Endothelial cell of umbilical vein (primary cell): ENCODE results near the gene HIVEP1. TPM values are rescaled to one million over a fixed set of nuclear protein-coding genes. Genes with fewer than 3 reads are reported as not detected.

ENCODE experiments used
- BruUV-seq: library from RNA; stranded (reverse); fragments of 400-500 nt; replicated peaks from 2 replicates; lab custom pipeline; 2021; lab: Mats Ljungman, UMichigan
- CTCF ChIA-PET: fragments of 300-600, 350-600 bp; sonication (Branson Sonifier 250); formaldehyde crosslinking; loops from one replicate; lab custom pipeline; 2021; ENCODE audit warnings: antibody characterized with exemption, inconsistent platforms; lab: Charles Lee
- POLR2A ChIA-PET: fragments of 300-600, 350-600 bp; sonication (Branson Sonifier 250); formaldehyde crosslinking; loops from one replicate; lab custom pipeline; 2021; ENCODE audit warnings: antibody characterized with exemption, inconsistent platforms; lab: Charles Lee
- DNase-seq: peaks from one replicate; pipeline ENCODE4 v3.0.0-alpha.2; 2011; ENCODE audit warnings: low read depth, low spot score
- FAIRE-seq: peaks from 2 replicates; lab custom pipeline; 2011; peaks lifted over from hg19 to GRCh38; lab: Jason Lieb, UNC
- H2AFZ ChIP-seq: 2 replicates; pipeline ENCODE4 v1.6.0; 2012; ENCODE audit warnings: low read depth, low read length, control low read depth, inconsistent platforms
- H3K27ac ChIP-seq: 2 replicates; pipeline ENCODE4 v1.5.1; 2011; ENCODE audit warnings: low read depth, mild to moderate bottlenecking, control low read depth, low read length, moderate library complexity; ENCODE audit not compliant: insufficient read depth
- H3K27me3 ChIP-seq, 2 experiments: 2 replicates each; pipeline versions ENCODE4 v1.6.0 to v1.6.1; 2011; ENCODE audit warnings: low read length in 2 of 2, mixed read lengths in 1 of 2; ENCODE audit not compliant: control insufficient read depth in 2 of 2, insufficient read depth in 2 of 2
- H3K36me3 ChIP-seq, 2 experiments: 2 replicates in 1 of 2; 3 replicates in 1 of 2; pipeline ENCODE4 v1.5.1; 2011; ENCODE audit warnings: low read length in 2 of 2, mild to moderate bottlenecking in 1 of 2, moderate library complexity in 1 of 2; ENCODE audit not compliant: control insufficient read depth in 2 of 2, insufficient read depth in 2 of 2; ENCODE audit errors: extremely low read depth in 1 of 2
- H3K4me1 ChIP-seq: 3 replicates; pipeline ENCODE4 v1.5.1; 2011; ENCODE audit warnings: mild to moderate bottlenecking, low read length; ENCODE audit not compliant: control insufficient read depth, insufficient read depth; ENCODE audit errors: extremely low read depth
- H3K4me2 ChIP-seq: 2 replicates; pipeline ENCODE4 v1.6.1; 2011; ENCODE audit warnings: low read length, control low read depth, mixed read lengths; ENCODE audit not compliant: insufficient read depth
- H3K4me3 ChIP-seq, 3 experiments: fragments of 200-600 bp in 1 of 3; sonication (generic), shearing (Covaris generic) in 1 of 3; replicated peaks in 1 of 3; 2 replicates each; pipeline ENCODE4 v1.5.1; 2011 to 2016; ENCODE audit warnings: control low read depth in 3 of 3, low read length in 3 of 3, mild to moderate bottlenecking in 2 of 3, inconsistent platforms in 1 of 3, low read depth in 1 of 3, moderate library complexity in 1 of 3; ENCODE audit not compliant: insufficient read depth in 1 of 3
- H3K79me2 ChIP-seq: 2 replicates; pipeline ENCODE4 v1.6.0; 2012; ENCODE audit warnings: low read length, inconsistent platforms; ENCODE audit not compliant: control insufficient read depth, insufficient read depth
- H3K9ac ChIP-seq: replicated peaks from 2 replicates; pipeline ENCODE3; 2011; ENCODE audit warnings: low read length, control low read depth; ENCODE audit not compliant: insufficient read depth; ENCODE audit errors: extremely low read depth
- H3K9me1 ChIP-seq: replicated peaks from 3 replicates; pipeline ENCODE4 v1.6.0; 2011; ENCODE audit warnings: mild to moderate bottlenecking, low read length; ENCODE audit not compliant: control insufficient read depth, insufficient read depth; ENCODE audit errors: extremely low read depth
- H3K9me3 ChIP-seq: replicated peaks from 2 replicates; pipeline ENCODE4 v1.5.1; 2012; ENCODE audit warnings: low read length, inconsistent platforms; ENCODE audit not compliant: control insufficient read depth, insufficient read depth
- H4K20me1 ChIP-seq: replicated peaks from 2 replicates; pipeline ENCODE3; 2011; ENCODE audit warnings: mild to moderate bottlenecking, low read length; ENCODE audit not compliant: control insufficient read depth, insufficient read depth; ENCODE audit errors: extremely low read depth
- CTCF ChIP-seq, 2 donors: IDR thresholded peaks; 1 replicate in 1 of 2; 2 replicates in 1 of 2; pipeline ENCODE4 v1.5.1; 2011; ENCODE audit warnings: low read length in 2 of 2, mild to moderate bottlenecking in 2 of 2, moderate library complexity in 2 of 2, control low read depth in 1 of 2, inconsistent platforms in 1 of 2, low read depth in 1 of 2; ENCODE audit not compliant: insufficient read depth in 1 of 2; ENCODE audit errors: extremely low read depth in 1 of 2
- EZH2 ChIP-seq: IDR thresholded peaks from 2 replicates; pipeline ENCODE4 v1.6.1; 2012; ENCODE audit warnings: borderline replicate concordance, low read depth, mild to moderate bottlenecking, moderate library complexity, low read length, inconsistent platforms; ENCODE audit not compliant: severe bottlenecking
- FOS ChIP-seq: IDR thresholded peaks from 2 replicates; pipeline ENCODE4 v1.6.1; 2011; ENCODE audit warnings: mild to moderate bottlenecking, low read length, moderate library complexity, borderline replicate concordance; ENCODE audit not compliant: insufficient read depth
- GATA2 ChIP-seq: IDR thresholded peaks from 2 replicates; pipeline ENCODE4 v1.7.0; 2011; ENCODE audit warnings: low read depth, mild to moderate bottlenecking, moderate library complexity, mixed read lengths, low read length; ENCODE audit not compliant: insufficient read length, insufficient read depth
- JUN ChIP-seq: IDR thresholded peaks from 2 replicates; pipeline ENCODE4 v1.6.1; 2011; ENCODE audit warnings: borderline replicate concordance, low read depth; ENCODE audit not compliant: insufficient read length, insufficient read depth
- MAX ChIP-seq: IDR thresholded peaks from 2 replicates; pipeline ENCODE4 v1.6.1; 2011; ENCODE audit not compliant: insufficient read depth, insufficient read length
- MYC ChIP-seq: IDR thresholded peaks from one replicate; pipeline ENCODE4 v1.6.1; 2011; ENCODE audit warnings: mild to moderate bottlenecking, low read depth, low read length
- POLR2A ChIP-seq: IDR thresholded peaks from 2 replicates; pipeline ENCODE4 v1.6.1; 2012; ENCODE audit warnings: low read depth, mild to moderate bottlenecking, control low read depth, low read length
- POLR2AphosphoS5 ChIP-seq: IDR thresholded peaks from 2 replicates; pipeline ENCODE4 v1.6.1; 2012; ENCODE audit warnings: low read depth, mild to moderate bottlenecking, control low read depth, low read length, moderate library complexity; ENCODE audit not compliant: insufficient read depth
- dilution Hi-C: fragments of 300-500 bp; cut with MboI; formaldehyde crosslinking; loops from one replicate; pipeline ENCODE4 v1.15.0; 2019; ENCODE audit warnings: low sequenced_read_pairs; ENCODE audit not compliant: extremely low pct_ligation_motif_present
- intact Hi-C: fragments of 100-400 bp; cut with micrococcal nuclease; formaldehyde crosslinking; loops from one replicate; pipeline ENCODE4 v1.10.0; 2022
- polyA plus RNA-seq, 4 experiments: library from polyadenylated mRNA; depleted of rRNA in 3 of 4; stranded (reverse) in 3 of 4; unstranded in 1 of 4; fragments of >200 nt; gene quantifications; 2 replicates each; pipeline versions ENCODE4 v1.2.1 to v1.2.3, GENCODE V29; 2011 to 2012; ENCODE audit warnings: missing spikeins in 1 of 4
- total RNA-seq: library from RNA; stranded (reverse); gene quantifications from 2 replicates; pipeline ENCODE4 v1.2.3, GENCODE V29; 2021

The HIVEP1 gene
- total and polyA plus RNA-seq, 2 donors (not counting 3 experiments of a cell fraction or from before 2014, with no cell fraction given): 33.5 to 49.2 TPM

DNA sequence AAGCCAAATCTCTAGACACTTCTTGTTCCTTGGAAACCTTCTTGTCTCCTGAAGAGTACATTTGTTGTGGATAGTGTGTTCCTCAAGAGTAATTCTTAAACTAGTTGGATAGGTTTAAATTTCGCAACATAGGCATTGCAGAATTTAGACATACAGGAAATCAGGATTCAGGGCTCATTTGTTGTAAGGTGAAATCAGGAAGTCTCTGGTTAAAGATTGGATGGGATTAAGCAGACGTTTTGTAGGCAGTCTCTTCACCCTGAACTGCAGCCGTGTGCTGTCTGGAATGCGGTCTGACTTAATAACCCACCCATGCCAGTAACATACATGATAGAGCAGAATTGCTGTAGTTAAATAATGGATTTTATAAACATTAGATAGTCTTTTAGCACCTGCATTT lies 21.7 kb downstream of the HIVEP1 start:
- H3K36me3 ChIP-seq: peaks cover 0 to 3% of the 10 kb centered on the region in 2 experiments
- no peak for FAIRE-seq
- POLR2A ChIA-PET: no interaction called here
- no peak overlapping the region for H3K4me3 ChIP-seq
- intact Hi-C loops: no loop called here
- BruUV-seq: no TSS peak
- CTCF ChIA-PET: interaction anchor here (1.3 kb wide), 1 partner anchor 20 kb away, joined by 4 read pairs; no protein-coding TSS in a partner anchor
- DNase-seq: no peak
- H4K20me1 ChIP-seq: peaks cover 2% of the 10 kb centered on the region
- no peak overlapping the region for H3K27ac ChIP-seq
- no peaks in the 10 kb centered on the region for H3K27me3 ChIP-seq
- H2AFZ ChIP-seq: no peak overlapping the region
- H3K9ac ChIP-seq: no peak overlapping the region
- no peak for TF ChIP-seq GATA2
- TF ChIP-seq CTCF (IDR thresholded peaks at IDR 0.05; ENCODE audit: extremely low read depth in 1 of 2, insufficient read depth in 1 of 2, low read depth in 1 of 2, low read length in 2 of 2): no peak
- no peak for TF ChIP-seq MYC
- TF ChIP-seq JUN: no peak
- no peak for TF ChIP-seq FOS
- no peak for TF ChIP-seq EZH2
- no peak for TF ChIP-seq POLR2AphosphoS5
- TF ChIP-seq MAX: no peak
- TF ChIP-seq POLR2A: no peak
- peaks cover 87% of the 10 kb centered on the region for H3K79me2 ChIP-seq
- H3K4me1 ChIP-seq: peaks cover 3% of the 10 kb centered on the region
- dilution Hi-C loops: no loop called here
- no peaks in the 10 kb centered on the region for H3K9me1 ChIP-seq
- H3K4me2 ChIP-seq: no peak overlapping the region
- H3K9me3 ChIP-seq: no peaks in the 10 kb centered on the region
